IgD-negative memory B cell (primary cell): ENCODE results near the gene OTULIN. TPM values are rescaled to one million over a fixed set of nuclear protein-coding genes. Genes with fewer than 3 reads are reported as not detected.

Experiments
- H3K27ac Mint-ChIP-seq, 3 donors: one replicate each; pipeline ENCODE4 v1.8.0; 2020 to 2022; ENCODE audit warnings: mild to moderate bottlenecking in 3 of 3, mixed read lengths in 3 of 3, moderate library complexity in 1 of 3
- H3K27me3 Mint-ChIP-seq: one replicate; pipeline ENCODE4 v1.8.0; 2021; ENCODE audit warnings: mixed read lengths
- H3K36me3 Mint-ChIP-seq: one replicate; pipeline ENCODE4 v1.8.0; 2020; ENCODE audit warnings: mild to moderate bottlenecking, mixed read lengths
- H3K4me1 Mint-ChIP-seq, 3 donors: one replicate each; pipeline ENCODE4 v1.8.0; 2020 to 2022; ENCODE audit warnings: mixed read lengths in 3 of 3, mild to moderate bottlenecking in 1 of 3
- H3K4me3 Mint-ChIP-seq, 4 donors: one replicate each; pipeline ENCODE4 v1.8.0; 2020 to 2022; ENCODE audit warnings: mild to moderate bottlenecking in 4 of 4, mixed read lengths in 4 of 4, moderate library complexity in 3 of 4
- H3K9me3 Mint-ChIP-seq, 3 donors: one replicate each; pipeline ENCODE4 v1.8.0; 2020 to 2021; ENCODE audit warnings: mixed read lengths in 3 of 3, mild to moderate bottlenecking in 1 of 3
- polyA plus RNA-seq: library from polyadenylated mRNA; unstranded; fragments of 300-500 nt; fragmentation: Illumina TruSeq; gene quantifications from one replicate; pipeline ENCODE4 v1.2.3, GENCODE V29; 2021

The OTULIN gene
- polyA plus RNA-seq, 1 donor from 2014 or later = 20.9 TPM

- no peak overlapping the region for H3K4me3 Mint-ChIP-seq
- no peak overlapping the region for H3K27ac Mint-ChIP-seq
- H3K9me3 Mint-ChIP-seq = no peaks in the 10 kb centered on the region
- no peaks in the 10 kb centered on the region for H3K27me3 Mint-ChIP-seq
- H3K36me3 Mint-ChIP-seq = peaks cover 9% of the 10 kb centered on the region
- H3K4me1 Mint-ChIP-seq = peaks cover 0 to 9% (median 4%) of the 10 kb centered on the region in 3 donors
Observed at GRCh38 chr5:14696851-14697250, 32.3 kb downstream of the OTULIN start.

GRCh38 chr5:14698495-14698894, 34.0 kb downstream of the OTULIN start:
- H3K4me3 Mint-ChIP-seq = no peak overlapping the region
- H3K27ac Mint-ChIP-seq = peak overlapping the region in 1 of 3 donors; percentile 63
- no peaks in the 10 kb centered on the region for H3K27me3 Mint-ChIP-seq
- H3K9me3 Mint-ChIP-seq = no peaks in the 10 kb centered on the region
- peaks cover 11% of the 10 kb centered on the region for H3K36me3 Mint-ChIP-seq
- peaks cover 0 to 8% (median 7%) of the 10 kb centered on the region in 3 donors for H3K4me1 Mint-ChIP-seq

- H3K9me3 Mint-ChIP-seq = no peaks in the 10 kb centered on the region
- H3K36me3 Mint-ChIP-seq = peaks cover 11% of the 10 kb centered on the region
- peaks cover 0 to 8% (median 4%) of the 10 kb centered on the region in 3 donors for H3K4me1 Mint-ChIP-seq
- H3K4me3 Mint-ChIP-seq = no peak overlapping the region
- peak overlapping the region in 1 of 3 donors; percentile 78 for H3K27ac Mint-ChIP-seq
- no peaks in the 10 kb centered on the region for H3K27me3 Mint-ChIP-seq
Observed at GRCh38 chr5:14699159-14699558, 34.6 kb downstream of the OTULIN start.

- peaks cover 0 to 10% (median 4%) of the 10 kb centered on the region in 3 donors for H3K4me1 Mint-ChIP-seq
- peaks cover 16% of the 10 kb centered on the region for H3K36me3 Mint-ChIP-seq
- H3K27me3 Mint-ChIP-seq = no peaks in the 10 kb centered on the region
- peak overlapping the region in 1 of 3 donors; percentile 78 for H3K27ac Mint-ChIP-seq
- no peak overlapping the region for H3K4me3 Mint-ChIP-seq
- H3K9me3 Mint-ChIP-seq = no peaks in the 10 kb centered on the region
Observed at GRCh38 chr5:14699807-14700400, 35.4 kb downstream of the OTULIN start.

GRCh38 chr5:14700478-14701436, 36.2 kb downstream of the OTULIN start:
- Mint-ChIP-seq H3K9me3 (no peaks in the 10 kb centered on the region), H3K27me3 (no peaks in the 10 kb centered on the region), H3K4me3 (no peak overlapping the region), H3K27ac (peak overlapping the region; percentile 28 to 90 (median 78)), H3K4me1 (peaks cover 1 to 13% (median 4%) of the 10 kb centered on the region in 3 donors), H3K36me3 (peaks cover 16% of the 10 kb centered on the region)

- Mint-ChIP-seq H3K36me3 (peaks cover 17% of the 10 kb centered on the region), H3K4me3 (no peak overlapping the region), H3K27ac (peak overlapping the region; percentile 28 to 90 (median 75)), H3K9me3 (no peaks in the 10 kb centered on the region), H3K27me3 (no peaks in the 10 kb centered on the region), H3K4me1 (peaks cover 5 to 20% (median 9%) of the 10 kb centered on the region in 3 donors)
Observed at GRCh38 chr5:14701556-14701955, 37.0 kb downstream of the OTULIN start.

GRCh38 chr5:14702238-14702839, 37.8 kb downstream of the OTULIN start:
- Mint-ChIP-seq H3K36me3 (peaks cover 16% of the 10 kb centered on the region), H3K4me1 (peaks cover 8 to 23% (median 13%) of the 10 kb centered on the region in 3 donors), H3K27me3 (no peaks in the 10 kb centered on the region), H3K4me3 (no peak overlapping the region), H3K9me3 (no peaks in the 10 kb centered on the region), H3K27ac (peak overlapping the region in 2 of 3 donors; percentile 59 to 78)

- no peaks in the 10 kb centered on the region for H3K27me3 Mint-ChIP-seq
- H3K4me3 Mint-ChIP-seq = no peak overlapping the region
- peaks cover 8 to 22% (median 13%) of the 10 kb centered on the region in 3 donors for H3K4me1 Mint-ChIP-seq
- peak overlapping the region in 2 of 3 donors; percentile 62 to 72 for H3K27ac Mint-ChIP-seq
- H3K9me3 Mint-ChIP-seq = no peaks in the 10 kb centered on the region
- H3K36me3 Mint-ChIP-seq = peaks cover 9% of the 10 kb centered on the region
Observed at GRCh38 chr5:14705556-14705955, 41.0 kb downstream of the OTULIN start.

- peak overlapping the region; percentile 72 to 91 (median 89) for H3K27ac Mint-ChIP-seq
- H3K9me3 Mint-ChIP-seq = no peaks in the 10 kb centered on the region
- peaks cover 8 to 22% (median 13%) of the 10 kb centered on the region in 3 donors for H3K4me1 Mint-ChIP-seq
- H3K27me3 Mint-ChIP-seq = no peaks in the 10 kb centered on the region
- peak overlapping the region in 1 of 4 donors; percentile 74 for H3K4me3 Mint-ChIP-seq
- peaks cover 9% of the 10 kb centered on the region for H3K36me3 Mint-ChIP-seq
Observed at GRCh38 chr5:14706615-14707021, 42.1 kb downstream of the OTULIN start.

- Mint-ChIP-seq H3K4me3 (no peak overlapping the region), H3K4me1 (peaks cover 7 to 22% (median 13%) of the 10 kb centered on the region in 3 donors), H3K27me3 (no peaks in the 10 kb centered on the region), H3K27ac (peak overlapping the region; percentile 6 to 72 (median 67)), H3K36me3 (peaks cover 9% of the 10 kb centered on the region), H3K9me3 (no peaks in the 10 kb centered on the region)
Observed at GRCh38 chr5:14707811-14708390, 43.4 kb downstream of the OTULIN start.

- peaks cover 9% of the 10 kb centered on the region for H3K36me3 Mint-ChIP-seq
- H3K9me3 Mint-ChIP-seq = no peaks in the 10 kb centered on the region
- peaks cover 7 to 22% (median 13%) of the 10 kb centered on the region in 3 donors for H3K4me1 Mint-ChIP-seq
- peak overlapping the region; percentile 23 to 69 (median 63) for H3K27ac Mint-ChIP-seq
- no peaks in the 10 kb centered on the region for H3K27me3 Mint-ChIP-seq
- no peak overlapping the region for H3K4me3 Mint-ChIP-seq
Observed at GRCh38 chr5:14708551-14708950, 44.0 kb downstream of the OTULIN start.

- H3K4me3 Mint-ChIP-seq = no peak overlapping the region
- H3K4me1 Mint-ChIP-seq = peaks cover 7 to 18% (median 13%) of the 10 kb centered on the region in 3 donors
- H3K27ac Mint-ChIP-seq = peak overlapping the region in 2 of 3 donors; percentile 59 to 84
- peaks cover 4% of the 10 kb centered on the region for H3K36me3 Mint-ChIP-seq
- H3K27me3 Mint-ChIP-seq = no peaks in the 10 kb centered on the region
- H3K9me3 Mint-ChIP-seq = no peaks in the 10 kb centered on the region
Observed at GRCh38 chr5:14710313-14710994, 45.9 kb downstream of the OTULIN start.

GRCh38 chr5:14712131-14712530, 47.6 kb downstream of the OTULIN start:
- peaks cover 0 to 6% (median 2%) of the 10 kb centered on the region in 3 donors for H3K4me1 Mint-ChIP-seq
- peak overlapping the region in 2 of 3 donors; percentile 37 to 80 for H3K27ac Mint-ChIP-seq
- H3K36me3 Mint-ChIP-seq = peaks cover 3% of the 10 kb centered on the region
- no peaks in the 10 kb centered on the region for H3K27me3 Mint-ChIP-seq
- H3K9me3 Mint-ChIP-seq = no peaks in the 10 kb centered on the region
- H3K4me3 Mint-ChIP-seq = no peak overlapping the region

GRCh38 chr5:14712666-14713065, 48.1 kb downstream of the OTULIN start:
- H3K4me1 Mint-ChIP-seq = peaks cover 0 to 5% (median 2%) of the 10 kb centered on the region in 3 donors
- no peak overlapping the region for H3K4me3 Mint-ChIP-seq
- no peaks in the 10 kb centered on the region for H3K27me3 Mint-ChIP-seq
- H3K27ac Mint-ChIP-seq = peak overlapping the region in 1 of 3 donors; percentile 37
- peaks cover 3% of the 10 kb centered on the region for H3K36me3 Mint-ChIP-seq
- H3K9me3 Mint-ChIP-seq = no peaks in the 10 kb centered on the region
